Measurements from ENCODE around the gene C1QL1.

GRCh38 chr17:44940317-44940716 lies 27.8 kb downstream of the C1QL1 start:
- TF ChIP-seq CTCF (IDR thresholded peaks at IDR 0.05), result no peak
- no peak for TF ChIP-seq POLR2A (IDR thresholded peaks at IDR 0.05)
- no peak for TF ChIP-seq EP300 (IDR thresholded peaks at IDR 0.05)

All from ovary (tissue), 3 donors.